ENCODE results near the gene UBE2G2. TPM values are rescaled to one million over a fixed set of nuclear protein-coding genes. Genes with fewer than 3 reads are reported as not detected.

Gene UBE2G2
- total RNA-seq, 1 experiment from 2014 or later, result 159 TPM

DNA sequence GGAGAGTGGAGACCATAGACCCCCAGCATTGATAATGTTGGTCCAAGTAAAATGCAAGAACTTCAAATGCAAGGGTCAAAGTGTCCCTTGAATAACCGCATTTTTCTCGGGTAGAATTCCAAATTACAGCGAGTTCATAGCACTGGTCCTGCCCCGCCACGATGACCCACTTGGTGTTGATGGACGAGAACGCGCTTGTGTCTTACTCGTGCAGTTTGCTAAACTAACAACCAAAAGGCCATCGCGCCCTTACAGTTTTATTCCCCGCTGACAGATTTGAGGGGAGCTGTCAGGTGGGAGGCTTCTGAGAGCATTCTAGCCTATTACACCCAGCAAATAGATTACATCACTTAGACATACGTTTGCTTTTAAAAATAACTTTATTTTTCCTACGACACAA lies 72.9 kb downstream of the UBE2G2 start:
- Histone ChIP-seq H3K4me1 (ENCODE audit: insufficient read depth, low read length) (peaks cover 6% of the 10 kb centered on the region; the same call in 1 of the 2 replicates), H3K79me2 (ENCODE audit: low read length) (no peaks in the 10 kb centered on the region), H2AFZ (ENCODE audit: low read length) (no peak overlapping the region), H3F3A (ENCODE audit: low read length, unreplicated experiment) (no peaks in the 10 kb centered on the region), H3K4me2 (ENCODE audit: low read length) (no peak overlapping the region), H4K20me1 (ENCODE audit: low read length) (no peaks in the 10 kb centered on the region), H3K27me3 (ENCODE audit: low read length) (no peaks in the 10 kb centered on the region), H3K9me3 (ENCODE audit: low read length) (no peaks in the 10 kb centered on the region), H3K36me3 (ENCODE audit: low read depth, low read length) (no peaks in the 10 kb centered on the region), H3K27ac (ENCODE audit: low read length) (no peak overlapping the region), H3K4me3 (ENCODE audit: low read length) (no peak overlapping the region), H3K9me2 (replicated peaks; ENCODE audit: low read length) (no peaks in the 10 kb centered on the region), H3K9ac (ENCODE audit: low read length) (no peak overlapping the region)
- CTCF ChIA-PET, result no interaction called here
- POLR2A ChIA-PET (ENCODE audit: unreplicated experiment), result no interaction called here
- DNase-seq, result no peak
- BruUV-seq (replicated peaks), result no TSS peak
- TF ChIP-seq EZH2phosphoT487 (IDR thresholded peaks at IDR 0.05; ENCODE audit: borderline replicate concordance, low read length) (no peak), EZH2 (IDR thresholded peaks at IDR 0.05; ENCODE audit: low read length, unreplicated experiment) (no peak)
- TF ChIP-seq, protein P1, sequence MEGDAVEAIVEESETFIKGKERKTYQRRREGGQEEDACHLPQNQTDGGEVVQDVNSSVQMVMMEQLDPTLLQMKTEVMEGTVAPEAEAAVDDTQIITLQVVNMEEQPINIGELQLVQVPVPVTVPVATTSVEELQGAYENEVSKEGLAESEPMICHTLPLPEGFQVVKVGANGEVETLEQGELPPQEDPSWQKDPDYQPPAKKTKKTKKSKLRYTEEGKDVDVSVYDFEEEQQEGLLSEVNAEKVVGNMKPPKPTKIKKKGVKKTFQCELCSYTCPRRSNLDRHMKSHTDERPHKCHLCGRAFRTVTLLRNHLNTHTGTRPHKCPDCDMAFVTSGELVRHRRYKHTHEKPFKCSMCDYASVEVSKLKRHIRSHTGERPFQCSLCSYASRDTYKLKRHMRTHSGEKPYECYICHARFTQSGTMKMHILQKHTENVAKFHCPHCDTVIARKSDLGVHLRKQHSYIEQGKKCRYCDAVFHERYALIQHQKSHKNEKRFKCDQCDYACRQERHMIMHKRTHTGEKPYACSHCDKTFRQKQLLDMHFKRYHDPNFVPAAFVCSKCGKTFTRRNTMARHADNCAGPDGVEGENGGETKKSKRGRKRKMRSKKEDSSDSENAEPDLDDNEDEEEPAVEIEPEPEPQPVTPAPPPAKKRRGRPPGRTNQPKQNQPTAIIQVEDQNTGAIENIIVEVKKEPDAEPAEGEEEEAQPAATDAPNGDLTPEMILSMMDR (conservative IDR thresholded peaks at IDR 0.05; ENCODE audit: low read depth, low read length), result no peak
- intact Hi-C loops (cut with micrococcal nuclease), result no loop called here
- ATAC-seq, result no peak

DNA sequence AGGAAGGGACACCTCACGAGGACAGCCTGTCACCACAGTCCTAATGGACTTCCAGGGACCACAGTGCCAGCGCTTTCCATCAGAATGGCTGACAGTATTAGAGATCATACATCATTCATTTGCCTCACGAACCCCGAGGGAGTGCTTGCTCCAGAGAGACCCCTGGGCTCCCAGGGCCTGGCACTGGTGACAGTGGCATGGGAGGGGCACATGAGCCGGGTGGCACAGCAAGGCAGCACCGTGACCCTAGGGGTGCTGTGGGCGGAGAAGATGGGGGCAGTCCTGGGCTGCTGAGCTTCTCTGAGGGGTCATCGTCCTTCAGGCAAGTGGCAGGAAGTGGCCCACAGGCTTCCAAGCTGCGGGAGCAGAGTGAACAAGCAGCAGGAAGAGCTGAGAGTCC lies 73.9 kb downstream of the UBE2G2 start:
- TF ChIP-seq EZH2 (IDR thresholded peaks at IDR 0.05; ENCODE audit: low read length, unreplicated experiment) (no peak), EZH2phosphoT487 (IDR thresholded peaks at IDR 0.05; ENCODE audit: borderline replicate concordance, low read length) (no peak)
- TF ChIP-seq, protein P1 (conservative IDR thresholded peaks at IDR 0.05; ENCODE audit: low read depth, low read length), result no peak
- intact Hi-C loops (cut with micrococcal nuclease), result no loop called here
- Histone ChIP-seq H3K27ac (ENCODE audit: low read length) (no peak overlapping the region), H3K9ac (ENCODE audit: low read length) (no peak overlapping the region), H4K20me1 (ENCODE audit: low read length) (no peaks in the 10 kb centered on the region), H2AFZ (ENCODE audit: low read length) (no peak overlapping the region), H3K36me3 (ENCODE audit: low read depth, low read length) (no peaks in the 10 kb centered on the region), H3K4me1 (ENCODE audit: insufficient read depth, low read length) (0 out of 2 replicates have a peak, but pooled peaks cover 1% of the 10 kb centered on the region), H3K9me2 (replicated peaks; ENCODE audit: low read length) (no peaks in the 10 kb centered on the region), H3K27me3 (ENCODE audit: low read length) (no peaks in the 10 kb centered on the region), H3K4me3 (ENCODE audit: low read length) (no peak overlapping the region), H3K4me2 (ENCODE audit: low read length) (no peak overlapping the region), H3K79me2 (ENCODE audit: low read length) (no peaks in the 10 kb centered on the region), H3F3A (ENCODE audit: low read length, unreplicated experiment) (no peaks in the 10 kb centered on the region), H3K9me3 (ENCODE audit: low read length) (no peaks in the 10 kb centered on the region)
- POLR2A ChIA-PET (ENCODE audit: unreplicated experiment), result no interaction called here
- CTCF ChIA-PET, result no interaction called here
- no TSS peak for BruUV-seq (replicated peaks)
- no peak for DNase-seq
- ATAC-seq, result no peak

DNA sequence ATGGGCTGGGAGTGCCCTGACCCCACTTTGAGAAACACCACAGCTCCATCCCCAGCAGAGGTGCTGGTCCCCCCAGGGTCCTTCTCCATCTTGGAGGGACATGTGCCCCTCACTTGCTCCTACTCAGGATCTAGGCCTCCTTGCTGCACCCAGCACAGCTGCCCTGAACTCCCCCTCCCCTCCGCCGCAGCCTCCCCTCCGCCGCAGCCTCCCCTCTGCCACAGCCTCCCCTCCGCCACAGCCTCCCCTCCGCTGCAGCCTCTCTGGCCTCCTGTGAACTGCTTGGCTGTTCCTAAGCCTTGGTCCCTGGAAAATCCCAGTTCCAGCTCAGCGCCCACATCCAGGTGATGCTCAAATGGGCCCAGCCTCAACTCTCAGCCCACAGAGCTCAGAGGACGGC lies 74.3 kb downstream of the UBE2G2 start:
- Histone ChIP-seq H3K36me3 (ENCODE audit: low read depth, low read length) (no peaks in the 10 kb centered on the region), H3F3A (ENCODE audit: low read length, unreplicated experiment) (no peaks in the 10 kb centered on the region), H3K9me2 (replicated peaks; ENCODE audit: low read length) (no peaks in the 10 kb centered on the region), H3K27ac (ENCODE audit: low read length) (no peak overlapping the region), H3K27me3 (ENCODE audit: low read length) (no peaks in the 10 kb centered on the region), H4K20me1 (ENCODE audit: low read length) (no peaks in the 10 kb centered on the region), H2AFZ (ENCODE audit: low read length) (no peak overlapping the region), H3K4me2 (ENCODE audit: low read length) (no peak overlapping the region), H3K9ac (ENCODE audit: low read length) (no peak overlapping the region), H3K4me3 (ENCODE audit: low read length) (no peak overlapping the region), H3K9me3 (ENCODE audit: low read length) (no peaks in the 10 kb centered on the region), H3K79me2 (ENCODE audit: low read length) (no peaks in the 10 kb centered on the region), H3K4me1 (ENCODE audit: insufficient read depth, low read length) (no peaks in the 10 kb centered on the region)
- TF ChIP-seq, protein P1 (conservative IDR thresholded peaks at IDR 0.05; ENCODE audit: low read depth, low read length), result no peak
- no peak for TF ChIP-seq EZH2 (IDR thresholded peaks at IDR 0.05; ENCODE audit: low read length, unreplicated experiment)
- no peak for TF ChIP-seq EZH2phosphoT487 (IDR thresholded peaks at IDR 0.05; ENCODE audit: borderline replicate concordance, low read length)
- ChIA-PET POLR2A (ENCODE audit: unreplicated experiment) (no interaction called here), CTCF (no interaction called here)
- BruUV-seq (replicated peaks), result no TSS peak
- ATAC-seq, result no peak
- DNase-seq, result no peak
- intact Hi-C loops (cut with micrococcal nuclease), result no loop called here
